Common myeloid progenitor, CD34-positive (primary cell): ENCODE measurements around the gene PARL.

Experiments
- CTCF ChIA-PET: fragments of 350-600 bp; sonication (Branson Sonifier 250); formaldehyde crosslinking; loops from one replicate; lab custom pipeline; 2021; ENCODE audit warnings: antibody characterized with exemption; lab: Charles Lee
- POLR2A ChIA-PET: fragments of 350-600 bp; sonication (Branson Sonifier 250); formaldehyde crosslinking; loops from one replicate; lab custom pipeline; 2021; ENCODE audit warnings: antibody characterized with exemption; lab: Charles Lee
- DNase-seq, 3 donors: peaks; one replicate each; pipeline versions ENCODE4 v3.0.0 to v3.0.0-alpha.2; 2013
- H3K27ac ChIP-seq, 2 experiments: 1 replicate in 1 of 2; 2 replicates in 1 of 2; pipeline ENCODE4 v1.7.0; 2013; ENCODE audit warnings: inconsistent platforms in 2 of 2, low read length in 2 of 2, mild to moderate bottlenecking in 2 of 2, low read depth in 1 of 2, moderate library complexity in 1 of 2; ENCODE audit not compliant: severe bottlenecking in 2 of 2, insufficient read depth in 1 of 2, poor library complexity in 1 of 2
- H3K27me3 ChIP-seq, 5 experiments: replicated peaks in 2 of 5; 1 replicate in 3 of 5; 2 replicates in 2 of 5; pipeline versions ENCODE4 v1.6.1 to v1.7.0; 2013; ENCODE audit warnings: low read length in 4 of 5, mild to moderate bottlenecking in 2 of 5, moderate library complexity in 2 of 5, inconsistent platforms in 1 of 5; ENCODE audit not compliant: insufficient read depth in 5 of 5, control insufficient read depth in 4 of 5
- H3K36me3 ChIP-seq, 4 experiments: 1 replicate in 2 of 4; 2 replicates in 2 of 4; pipeline versions ENCODE4 v1.6.1 to v1.7.0; 2013; ENCODE audit warnings: low read length in 3 of 4, control low read depth in 1 of 4, mild to moderate bottlenecking in 1 of 4; ENCODE audit not compliant: control insufficient read depth in 4 of 4, insufficient read depth in 4 of 4
- H3K4me1 ChIP-seq, 4 experiments: 1 replicate in 3 of 4; 2 replicates in 1 of 4; pipeline versions ENCODE4 v1.6.1 to v1.7.1; 2013; ENCODE audit warnings: low read length in 3 of 4, mild to moderate bottlenecking in 3 of 4, control low read depth in 1 of 4, inconsistent platforms in 1 of 4, moderate library complexity in 1 of 4; ENCODE audit not compliant: control insufficient read depth in 4 of 4, insufficient read depth in 4 of 4; ENCODE audit errors: control extremely low read depth in 1 of 4
- H3K4me3 ChIP-seq, 7 experiments: 1 replicate in 4 of 7; 2 replicates in 3 of 7; pipeline versions ENCODE4 v1.5.1 to v1.7.0; 2013; ENCODE audit warnings: mild to moderate bottlenecking in 7 of 7, low read length in 6 of 7, moderate library complexity in 6 of 7, inconsistent platforms in 2 of 7, low read depth in 2 of 7, control low read depth in 1 of 7; ENCODE audit not compliant: insufficient read depth in 4 of 7, control insufficient read depth in 1 of 7; ENCODE audit errors: extremely low read depth in 1 of 7
- H3K9me3 ChIP-seq, 5 experiments: 1 replicate in 4 of 5; 2 replicates in 1 of 5; pipeline versions ENCODE4 v1.6.1 to v1.7.1; 2013; ENCODE audit warnings: low read length in 4 of 5, mild to moderate bottlenecking in 2 of 5, inconsistent platforms in 1 of 5, low read depth in 1 of 5, moderate library complexity in 1 of 5; ENCODE audit not compliant: control insufficient read depth in 4 of 5, insufficient read depth in 2 of 5; ENCODE audit errors: control extremely low read depth in 1 of 5
- WGBS: methylation state at CpG from one replicate; pipeline ENCODE4 v1.1.5; 2013; ENCODE audit not compliant: insufficient coverage; 5-methylcytosine and 5-hydroxymethylcytosine counted together

Gene PARL

GRCh38 chr3:183924543-183924942 lies 39.9 kb upstream of the PARL start:
- Histone ChIP-seq H3K27ac (no peak overlapping the region), H3K36me3 (peaks cover 6 to 35% (median 25%) of the 10 kb centered on the region in 4 experiments), H3K9me3 (no peaks in the 10 kb centered on the region), H3K4me3 (no peak overlapping the region), H3K27me3 (no peaks in the 10 kb centered on the region), H3K4me1 (no peaks in the 10 kb centered on the region)
- DNase-seq = no peak
- ChIA-PET CTCF (interaction anchor here (1.4 kb wide), 1 partner anchor 58 kb away, joined by 3 read pairs; no protein-coding TSS in a partner anchor), POLR2A (no interaction called here)
- 100% methylated on average over 3 of the region's 3 CpGs for WGBS

GRCh38 chr3:183922421-183922820 lies 37.7 kb upstream of the PARL start:
- no peak overlapping the region for H3K4me3 ChIP-seq
- H3K36me3 ChIP-seq = peaks cover 8 to 33% (median 21%) of the 10 kb centered on the region in 4 experiments
- no peaks in the 10 kb centered on the region for H3K9me3 ChIP-seq
- H3K4me1 ChIP-seq = no peaks in the 10 kb centered on the region
- DNase-seq = no peak
- no peaks in the 10 kb centered on the region for H3K27me3 ChIP-seq
- ChIA-PET POLR2A (no interaction called here), CTCF (no interaction called here)
- no peak overlapping the region for H3K27ac ChIP-seq
- 96% methylated on average over 4 of the region's 4 CpGs for WGBS

GRCh38 chr3:183921096-183921495 lies 36.4 kb upstream of the PARL start:
- CTCF ChIA-PET = interaction anchor here (0.7 to 1.4 kb wide), 3 partner anchors 13 to 79 kb away, joined by 3 read pairs; no protein-coding TSS in a partner anchor
- H3K36me3 ChIP-seq = peaks cover 8 to 26% (median 21%) of the 10 kb centered on the region in 4 experiments
- no peaks in the 10 kb centered on the region for H3K4me1 ChIP-seq
- H3K27ac ChIP-seq = no peak overlapping the region
- no peak for DNase-seq
- POLR2A ChIA-PET = no interaction called here
- H3K4me3 ChIP-seq = no peak overlapping the region
- H3K27me3 ChIP-seq = no peaks in the 10 kb centered on the region
- no peaks in the 10 kb centered on the region for H3K9me3 ChIP-seq
- WGBS = 95% methylated on average over 14 of the region's 15 CpGs

DNA sequence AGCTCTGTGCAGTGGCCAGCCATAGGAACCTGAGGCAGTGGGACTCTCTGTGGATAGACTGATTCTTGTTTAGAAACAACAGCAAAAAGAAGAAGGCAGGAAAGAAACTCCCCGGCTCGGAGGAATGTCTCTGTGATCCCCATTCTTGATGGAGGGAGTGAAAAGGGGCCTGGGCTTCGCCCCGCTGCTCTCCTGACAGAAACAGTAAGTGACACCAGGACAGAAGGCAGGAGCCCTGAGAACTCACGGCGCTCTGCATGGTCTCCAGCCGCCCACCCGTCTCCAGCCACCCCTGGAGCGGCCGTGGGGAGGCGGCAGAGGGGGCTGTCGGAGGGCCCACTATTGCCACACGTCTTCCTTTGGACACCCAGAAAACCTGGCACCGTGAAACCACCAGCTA lies 35.7 kb upstream of the PARL start:
- Histone ChIP-seq H3K4me3 (no peak overlapping the region), H3K4me1 (no peaks in the 10 kb centered on the region), H3K27ac (no peak overlapping the region), H3K36me3 (peaks cover 8 to 24% (median 20%) of the 10 kb centered on the region in 4 experiments), H3K27me3 (no peaks in the 10 kb centered on the region), H3K9me3 (no peaks in the 10 kb centered on the region)
- ChIA-PET POLR2A (no interaction called here), CTCF (interaction anchor here (0.7 to 1.4 kb wide), 5 partner anchors 9 to 79 kb away, joined by 3 to 5 read pairs (median 3); no protein-coding TSS in a partner anchor)
- WGBS = 98% methylated on average over 10 of the region's 14 CpGs
- DNase-seq = no peak

GRCh38 chr3:183918178-183918577 lies 33.5 kb upstream of the PARL start:
- 96% methylated on average over 2 of the region's 2 CpGs for WGBS
- Histone ChIP-seq H3K36me3 (peaks cover 6 to 14% (median 11%) of the 10 kb centered on the region in 4 experiments), H3K9me3 (no peaks in the 10 kb centered on the region), H3K4me3 (no peak overlapping the region), H3K27me3 (no peaks in the 10 kb centered on the region), H3K4me1 (no peaks in the 10 kb centered on the region), H3K27ac (no peak overlapping the region)
- ChIA-PET CTCF (interaction anchor here (0.9 to 1.3 kb wide), 3 partner anchors 10 to 22 kb away, joined by 3 to 4 read pairs (median 3); no protein-coding TSS in a partner anchor), POLR2A (interaction anchor here (0.6 kb wide), 1 partner anchor 291 kb away, joined by 4 read pairs; no protein-coding TSS in a partner anchor)
- DNase-seq = no peak

- CTCF ChIA-PET = interaction anchor here (0.6 to 1.3 kb wide), 4 partner anchors 9 to 1674 kb away, joined by 3 to 4 read pairs (median 3); no protein-coding TSS in a partner anchor
- 100% methylated on average over 3 of the region's 4 CpGs for WGBS
- no peak overlapping the region for H3K4me3 ChIP-seq
- no peak overlapping the region for H3K27ac ChIP-seq
- H3K9me3 ChIP-seq = no peaks in the 10 kb centered on the region
- no peak for DNase-seq
- no peaks in the 10 kb centered on the region for H3K4me1 ChIP-seq
- POLR2A ChIA-PET = interaction anchor here (0.5 kb wide), 1 partner anchor 280 kb away, joined by 3 read pairs; no protein-coding TSS in a partner anchor
- H3K36me3 ChIP-seq = peaks cover 4 to 13% (median 10%) of the 10 kb centered on the region in 4 experiments
- H3K27me3 ChIP-seq = no peaks in the 10 kb centered on the region
These were observed 33.1 kb upstream of the PARL start for GRCh38 chr3:183917776-183918175.

DNA sequence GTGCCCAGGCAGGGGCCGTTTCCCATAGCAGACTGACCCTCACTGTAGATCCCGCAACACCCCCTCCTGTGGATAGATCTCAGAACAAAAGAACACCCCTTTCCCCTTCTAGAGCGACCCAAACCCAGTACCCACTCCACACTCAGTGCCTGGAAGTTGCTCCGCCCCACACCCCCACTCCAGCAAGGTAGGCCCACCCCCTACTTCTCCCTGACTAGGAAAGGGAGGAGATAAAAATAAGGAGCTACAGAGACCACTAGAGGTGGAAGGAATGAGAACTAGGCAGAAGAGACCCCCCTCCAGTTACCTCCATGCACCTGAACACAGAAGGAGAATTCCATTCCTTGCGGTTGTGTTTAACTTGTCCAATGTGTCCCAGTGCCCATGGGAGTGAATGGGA lies 30.2 kb upstream of the PARL start:
- no peak for DNase-seq
- H3K9me3 ChIP-seq = no peaks in the 10 kb centered on the region
- peaks cover 0 to 4% (median 0%) of the 10 kb centered on the region in 5 experiments for H3K27me3 ChIP-seq
- 93% methylated on average over 4 of the region's 5 CpGs for WGBS
- ChIA-PET CTCF (no interaction called here), POLR2A (interaction anchor here (0.6 kb wide), 1 partner anchor 121 kb away, joined by 4 read pairs; no protein-coding TSS in a partner anchor)
- peaks cover 0 to 3% (median 2%) of the 10 kb centered on the region in 4 experiments for H3K36me3 ChIP-seq
- H3K4me1 ChIP-seq = no peaks in the 10 kb centered on the region
- H3K27ac ChIP-seq = no peak overlapping the region
- H3K4me3 ChIP-seq = no peak overlapping the region
